GM12801 (cell line): Measurements from ENCODE around the gene ARID3B.

Experiments used
- TF ChIP-seq, protein P1 (sequence below): IDR thresholded peaks from one replicate; pipeline ENCODE4 v1.5.1; 2011; ENCODE audit warnings: control low read depth; ENCODE audit not compliant: insufficient read length; ENCODE audit errors: extremely low read depth

Gene ARID3B

DNA sequence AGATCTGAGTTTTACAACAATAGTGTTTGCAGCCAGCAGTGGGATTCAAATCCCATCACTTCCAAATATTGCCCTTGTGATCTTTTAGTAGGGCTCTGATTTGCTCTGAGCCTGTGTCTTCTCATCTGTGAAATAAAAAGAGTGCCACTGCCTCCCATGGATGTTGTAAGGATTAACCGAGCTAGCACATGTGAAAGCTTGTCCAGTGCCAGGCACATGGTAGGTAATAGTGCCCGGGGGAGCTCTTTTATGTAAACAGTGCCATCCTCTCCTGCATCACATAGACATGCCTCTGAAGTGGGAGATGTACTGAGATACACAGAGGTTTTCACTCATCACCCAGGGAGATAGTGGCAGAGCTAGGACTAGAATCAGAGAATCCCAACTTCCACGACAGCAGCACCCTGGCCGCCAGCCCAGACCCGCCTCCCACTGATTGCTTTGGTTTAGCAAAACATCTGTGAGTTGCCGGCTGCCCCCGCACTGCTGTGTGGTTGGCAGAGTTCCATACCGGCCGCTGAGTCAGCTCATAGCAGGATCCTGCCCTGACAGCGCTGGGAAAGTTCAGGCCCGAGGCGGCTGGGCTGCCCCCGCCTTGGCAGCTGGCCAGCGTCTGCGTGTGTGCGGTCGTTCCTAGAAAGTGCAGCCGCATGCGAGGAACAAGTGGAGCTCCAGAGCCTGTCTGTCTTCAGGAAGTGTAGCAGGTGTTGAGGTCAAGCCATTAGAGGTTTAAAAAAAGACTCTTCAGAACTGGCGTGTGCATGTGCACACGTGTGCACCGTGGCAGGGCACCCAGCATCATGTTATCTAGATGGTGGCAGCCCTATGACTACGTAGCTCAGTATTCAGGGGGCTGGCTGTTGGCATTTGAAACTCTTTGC, 5.0 kb downstream of the ARID3B start:
- TF ChIP-seq, protein P1, sequence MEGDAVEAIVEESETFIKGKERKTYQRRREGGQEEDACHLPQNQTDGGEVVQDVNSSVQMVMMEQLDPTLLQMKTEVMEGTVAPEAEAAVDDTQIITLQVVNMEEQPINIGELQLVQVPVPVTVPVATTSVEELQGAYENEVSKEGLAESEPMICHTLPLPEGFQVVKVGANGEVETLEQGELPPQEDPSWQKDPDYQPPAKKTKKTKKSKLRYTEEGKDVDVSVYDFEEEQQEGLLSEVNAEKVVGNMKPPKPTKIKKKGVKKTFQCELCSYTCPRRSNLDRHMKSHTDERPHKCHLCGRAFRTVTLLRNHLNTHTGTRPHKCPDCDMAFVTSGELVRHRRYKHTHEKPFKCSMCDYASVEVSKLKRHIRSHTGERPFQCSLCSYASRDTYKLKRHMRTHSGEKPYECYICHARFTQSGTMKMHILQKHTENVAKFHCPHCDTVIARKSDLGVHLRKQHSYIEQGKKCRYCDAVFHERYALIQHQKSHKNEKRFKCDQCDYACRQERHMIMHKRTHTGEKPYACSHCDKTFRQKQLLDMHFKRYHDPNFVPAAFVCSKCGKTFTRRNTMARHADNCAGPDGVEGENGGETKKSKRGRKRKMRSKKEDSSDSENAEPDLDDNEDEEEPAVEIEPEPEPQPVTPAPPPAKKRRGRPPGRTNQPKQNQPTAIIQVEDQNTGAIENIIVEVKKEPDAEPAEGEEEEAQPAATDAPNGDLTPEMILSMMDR, result no peak

DNA sequence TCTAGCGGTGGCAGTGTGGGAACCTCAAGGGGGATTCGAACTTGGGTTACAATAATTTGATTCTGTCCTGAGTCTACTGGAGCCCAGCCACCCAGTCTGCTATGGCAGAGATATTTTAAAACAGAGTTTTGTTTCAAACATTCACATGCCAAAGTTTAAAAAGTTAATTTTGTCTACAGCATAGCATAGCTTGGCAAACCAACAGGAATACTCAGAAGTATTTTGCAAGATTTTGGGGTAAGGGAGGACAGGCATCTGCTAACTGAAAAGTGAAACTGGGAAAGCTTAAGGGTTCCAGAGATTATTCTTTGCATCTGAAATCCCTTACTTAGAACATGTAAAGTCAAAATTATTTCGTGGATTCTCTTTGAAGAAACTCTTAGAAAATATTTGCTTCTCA, 6.6 kb downstream of the ARID3B start:
- TF ChIP-seq, protein P1, result no peak

DNA sequence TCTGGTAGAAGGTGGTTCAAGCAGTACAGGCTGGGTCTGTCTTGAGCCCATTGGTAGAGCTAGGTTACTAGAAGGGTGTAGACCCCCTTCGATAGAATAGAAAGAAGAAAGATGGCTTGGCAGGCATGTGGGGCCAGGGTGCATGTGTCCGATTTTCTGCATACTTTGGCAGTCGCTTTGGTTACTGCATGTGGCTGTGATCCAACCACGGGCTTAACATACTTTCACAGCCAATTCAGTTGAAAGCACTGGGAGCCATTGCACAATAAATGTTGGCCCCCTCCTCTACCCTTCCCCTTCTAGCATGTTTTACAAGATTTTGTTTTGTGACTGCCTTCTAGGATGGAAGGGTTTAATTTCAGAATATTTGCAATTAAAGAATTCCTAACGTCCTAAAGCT, 7.2 kb downstream of the ARID3B start:
- TF ChIP-seq, protein P1, result no peak

- TF ChIP-seq, protein P1, result no peak
These were observed 8.8 kb downstream of the ARID3B start for GRCh38 chr15:74549816-74550215.

GRCh38 chr15:74551714-74552113, 10.7 kb downstream of the ARID3B start:
- TF ChIP-seq, protein P1, result no peak

DNA sequence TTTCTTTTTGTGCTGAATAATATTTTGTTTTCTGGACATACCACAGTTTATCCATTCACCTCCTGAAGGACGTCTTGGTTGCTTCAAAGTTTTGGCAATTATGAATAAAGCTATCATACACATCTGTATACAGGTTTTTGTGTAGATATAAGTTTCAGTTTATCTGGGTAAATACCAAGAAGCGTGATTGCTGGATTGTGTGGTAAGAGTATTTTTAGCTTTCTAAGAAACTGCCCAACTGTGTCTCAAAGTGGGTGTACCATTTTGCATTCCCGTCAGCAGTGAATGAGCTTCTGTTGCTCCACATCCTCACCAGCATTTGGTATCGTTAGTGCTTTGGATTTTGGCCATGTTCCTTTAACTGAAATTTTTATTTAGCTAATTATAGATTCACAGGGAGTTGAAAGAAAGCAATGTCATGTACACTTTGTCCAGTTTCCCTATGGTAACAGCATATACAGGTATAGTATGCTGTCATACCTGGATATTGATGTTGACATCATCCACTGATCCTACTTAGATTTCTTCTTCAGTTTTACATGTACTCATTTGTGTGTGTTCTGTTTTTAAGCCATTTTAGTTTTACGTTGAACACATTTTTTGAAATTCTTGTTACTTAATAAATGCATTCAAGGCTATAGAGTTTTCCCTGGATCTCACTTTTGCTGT, 11.9 kb downstream of the ARID3B start:
- TF ChIP-seq, protein P1, result no peak

GRCh38 chr15:74555192-74555591, 14.2 kb downstream of the ARID3B start:
- TF ChIP-seq, protein P1, result no peak
